ENCODE results near the gene CTCF.
A peak's percentile ranks its signal among the peaks of the same experiment; 100 is the strongest.

GRCh38 chr16:67562918-67563707 is 787 bp downstream of the CTCF start:
- TF ChIP-seq CTCF (IDR thresholded peaks at IDR 0.05): peak; percentile 47
- TF ChIP-seq SIN3A (IDR thresholded peaks at IDR 0.05; ENCODE audit: borderline replicate concordance, insufficient read depth, low read depth, low read length): no peak

All from Panc1 (cell line).